Transverse colon (tissue), 4 donors: ENCODE measurements around the gene FBXL13. TPM values are rescaled to one million over a fixed set of nuclear protein-coding genes. Genes with fewer than 3 reads are reported as not detected.

Experiments used
- DNase-seq: peaks from one replicate; pipeline ENCODE4 v3.0.0-alpha.2; 2019
- H3K27ac ChIP-seq, 4 donors: fragments of 200-600 bp; sonication (generic); 2 replicates each; pipeline ENCODE4 v1.5.1; 2016 to 2018; ENCODE audit warnings: inconsistent platforms in 4 of 4
- H3K27me3 ChIP-seq: fragments of 200-600 bp; sonication (generic); 2 replicates; pipeline ENCODE4 v1.5.1; 2017; ENCODE audit warnings: inconsistent platforms
- H3K36me3 ChIP-seq, 4 donors: fragments of 200-600 bp; sonication (generic); 2 replicates each; pipeline ENCODE4 v1.5.1; 2017 to 2019; ENCODE audit warnings: inconsistent platforms in 4 of 4
- H3K4me1 ChIP-seq, 4 donors: fragments of 200-600 bp; sonication (generic); 2 replicates each; pipeline ENCODE4 v1.5.1; 2017 to 2020; ENCODE audit warnings: inconsistent platforms in 4 of 4
- H3K4me3 ChIP-seq, 4 donors: fragments of 200-600 bp; sonication (generic); 1 replicate in 1 of 4; 2 replicates in 3 of 4; pipeline versions ENCODE4 v1.5.1 to v1.6.1; 2017 to 2019; ENCODE audit warnings: inconsistent platforms in 4 of 4
- H3K9me3 ChIP-seq, 2 donors: fragments of 200-600 bp; sonication (generic); 2 replicates each; pipeline ENCODE4 v1.5.1; 2017 to 2019; ENCODE audit warnings: inconsistent platforms in 2 of 2
- EP300 ChIP-seq: sonication (generic); formaldehyde crosslinking; IDR thresholded peaks from one replicate; pipeline ENCODE4 v1.6.1; 2017; ENCODE audit warnings: antibody characterized with exemption, low read depth
- POLR2A ChIP-seq: fragments of 450-650 bp; IDR thresholded peaks from one replicate; pipeline ENCODE4 v1.6.1; 2016; ENCODE audit warnings: antibody characterized with exemption, mild to moderate bottlenecking, moderate library complexity
- POLR2AphosphoS5 ChIP-seq, 3 donors: sonication (generic); formaldehyde crosslinking; IDR thresholded peaks; one replicate each; pipeline ENCODE4 v1.6.1; 2016; ENCODE audit warnings: antibody characterized with exemption in 3 of 3
- WGBS, 2 donors: methylation state at CpG; one replicate each; pipeline ENCODE4 v1.1.5; 2018; ENCODE audit warnings: low coverage in 1 of 2; 5-methylcytosine and 5-hydroxymethylcytosine counted together
- in situ Hi-C, 4 donors: fragments of 200-750 bp; cut with MboI; loops; one replicate each; pipeline versions ENCODE4 v1.15.0 to v1.15.1; 2017; ENCODE audit warnings: low sequenced_read_pairs in 3 of 4, low pct_ligation_motif_present in 1 of 4, low pct_unique_long_range_greater_than_20kb in 1 of 4
- intact Hi-C: fragments of 100-400 bp; cut with DNase I; formaldehyde crosslinking; loops from one replicate; pipeline ENCODE4 v1.15.1; 2023; ENCODE audit warnings: low total_unique reads
- total RNA-seq, 4 donors: library from RNA; depleted of rRNA; stranded (reverse); fragments of >200 nt; gene quantifications; one replicate each; pipeline ENCODE4 v1.1.0, GENCODE V29; 2016
- TF ChIP-seq, protein P1 (sequence below), 5 experiments: fragments of 200-600 bp in 3 of 5; fragments of 450-650 bp in 2 of 5; sonication (generic) in 3 of 5; IDR thresholded peaks; 1 replicate in 2 of 5; 2 replicates in 3 of 5; pipeline ENCODE4 v1.5.1; 2016 to 2017; ENCODE audit warnings: antibody characterized with exemption in 5 of 5, inconsistent platforms in 3 of 5, mild to moderate bottlenecking in 2 of 5, moderate library complexity in 1 of 5

FBXL13 gene
- total RNA-seq, 4 donors from 2014 or later, result 0.96 to 6.8 (median 1.9) TPM; not detected in 1

GRCh38 chr7:102990642-102991041 is 84.0 kb downstream of the FBXL13 start:
- no peak overlapping the region for H3K4me3 ChIP-seq
- no peaks in the 10 kb centered on the region for H3K27me3 ChIP-seq
- in situ Hi-C loops (no loop called here), intact Hi-C loops (no loop called here)
- WGBS, 2 donors, result 83 to 100% methylated on average over 1 to 2 of the region's 2 CpGs
- H3K27ac ChIP-seq, result no peak overlapping the region
- DNase-seq, result no peak
- TF ChIP-seq, protein P1, sequence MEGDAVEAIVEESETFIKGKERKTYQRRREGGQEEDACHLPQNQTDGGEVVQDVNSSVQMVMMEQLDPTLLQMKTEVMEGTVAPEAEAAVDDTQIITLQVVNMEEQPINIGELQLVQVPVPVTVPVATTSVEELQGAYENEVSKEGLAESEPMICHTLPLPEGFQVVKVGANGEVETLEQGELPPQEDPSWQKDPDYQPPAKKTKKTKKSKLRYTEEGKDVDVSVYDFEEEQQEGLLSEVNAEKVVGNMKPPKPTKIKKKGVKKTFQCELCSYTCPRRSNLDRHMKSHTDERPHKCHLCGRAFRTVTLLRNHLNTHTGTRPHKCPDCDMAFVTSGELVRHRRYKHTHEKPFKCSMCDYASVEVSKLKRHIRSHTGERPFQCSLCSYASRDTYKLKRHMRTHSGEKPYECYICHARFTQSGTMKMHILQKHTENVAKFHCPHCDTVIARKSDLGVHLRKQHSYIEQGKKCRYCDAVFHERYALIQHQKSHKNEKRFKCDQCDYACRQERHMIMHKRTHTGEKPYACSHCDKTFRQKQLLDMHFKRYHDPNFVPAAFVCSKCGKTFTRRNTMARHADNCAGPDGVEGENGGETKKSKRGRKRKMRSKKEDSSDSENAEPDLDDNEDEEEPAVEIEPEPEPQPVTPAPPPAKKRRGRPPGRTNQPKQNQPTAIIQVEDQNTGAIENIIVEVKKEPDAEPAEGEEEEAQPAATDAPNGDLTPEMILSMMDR (IDR thresholded peaks at IDR 0.05), result no peak
- TF ChIP-seq POLR2AphosphoS5 (IDR thresholded peaks at IDR 0.05) (no peak), EP300 (no peak)
- no peaks in the 10 kb centered on the region for H3K36me3 ChIP-seq
- H3K4me1 ChIP-seq, result peaks cover 14 to 38% (median 19%) of the 10 kb centered on the region in 4 donors
- no peaks in the 10 kb centered on the region for H3K9me3 ChIP-seq

DNA sequence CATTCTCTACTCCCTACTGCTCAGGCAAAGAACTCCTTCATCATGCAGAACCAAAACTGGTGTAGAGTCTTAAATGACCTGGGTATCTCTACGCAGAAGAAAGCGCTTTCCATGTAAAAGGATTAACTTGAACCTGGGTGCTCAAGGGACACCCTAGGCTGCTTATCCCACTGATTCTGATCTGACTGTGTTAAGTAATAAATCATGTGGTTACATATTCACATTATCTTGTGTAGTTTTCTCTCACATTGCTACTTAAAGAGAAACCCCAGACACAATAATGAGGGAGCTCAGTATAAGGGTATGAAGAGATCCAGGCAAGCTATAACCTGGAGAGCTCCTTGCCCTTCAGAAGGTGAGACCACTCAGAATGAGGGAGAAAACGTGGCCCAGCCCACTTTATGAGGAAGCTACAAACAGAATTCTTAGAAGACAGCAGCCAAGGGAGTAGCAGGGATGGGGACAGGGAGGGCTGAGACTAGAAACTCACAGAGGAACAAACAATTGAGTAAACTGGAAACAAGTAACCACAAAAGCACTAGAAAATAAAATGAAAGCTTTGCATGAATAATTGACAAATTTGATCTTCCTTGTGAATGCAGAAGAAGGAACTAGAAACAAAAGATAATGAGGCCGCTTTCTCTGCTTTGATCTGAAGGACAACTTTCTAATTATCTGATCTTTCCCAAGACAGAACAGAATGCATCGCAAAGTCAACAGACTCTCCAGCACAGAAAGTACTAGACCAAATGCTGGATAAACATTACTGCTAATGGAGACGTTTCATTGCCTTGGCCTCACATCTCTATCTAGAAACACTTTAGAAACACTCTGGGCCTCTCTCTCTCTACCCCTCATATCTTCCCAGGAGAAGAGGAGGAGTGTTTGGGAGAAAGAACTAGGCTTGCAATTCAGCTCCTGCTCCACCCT is 85.7 kb downstream of the FBXL13 start:
- no peak for TF ChIP-seq POLR2AphosphoS5 (IDR thresholded peaks at IDR 0.05)
- TF ChIP-seq POLR2A, result no peak
- TF ChIP-seq EP300, result no peak
- TF ChIP-seq, protein P1 (IDR thresholded peaks at IDR 0.05), result no peak
- WGBS, 2 donors, result 58 to 76% methylated on average over 4 to 6 of the region's 6 CpGs
- no peaks in the 10 kb centered on the region for H3K27me3 ChIP-seq
- H3K4me3 ChIP-seq, result no peak overlapping the region
- DNase-seq, result no peak
- peaks cover 14 to 37% (median 19%) of the 10 kb centered on the region in 4 donors for H3K4me1 ChIP-seq
- in situ Hi-C loops (no loop called here), intact Hi-C loops (no loop called here)
- H3K9me3 ChIP-seq, result no peaks in the 10 kb centered on the region
- H3K27ac ChIP-seq, result no peak overlapping the region
- no peaks in the 10 kb centered on the region for H3K36me3 ChIP-seq

DNA sequence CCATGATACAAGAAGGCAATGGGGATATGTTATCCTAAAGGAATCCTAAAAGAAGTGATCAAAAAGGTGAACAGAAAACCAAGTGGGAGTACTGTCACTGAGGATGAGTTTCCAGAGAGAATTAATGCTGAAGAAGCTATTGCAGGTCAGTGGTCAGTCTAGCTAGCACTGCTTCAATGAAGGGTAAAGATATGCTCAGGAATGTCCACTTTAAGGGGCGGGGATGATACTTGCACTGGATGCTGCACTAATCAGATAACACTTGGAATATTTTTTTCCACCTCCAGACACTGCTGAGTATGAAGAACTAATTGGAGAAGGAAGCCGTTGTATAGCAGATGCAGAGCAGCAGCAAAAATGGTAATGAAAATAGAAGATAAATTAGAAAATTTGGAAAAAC is 86.5 kb downstream of the FBXL13 start:
- Histone ChIP-seq H3K9me3 (no peaks in the 10 kb centered on the region), H3K27ac (no peak overlapping the region), H3K4me3 (no peak overlapping the region), H3K36me3 (no peaks in the 10 kb centered on the region), H3K27me3 (no peaks in the 10 kb centered on the region), H3K4me1 (peaks cover 10 to 28% (median 18%) of the 10 kb centered on the region in 4 donors)
- TF ChIP-seq EP300, result no peak
- TF ChIP-seq POLR2A, result no peak
- TF ChIP-seq POLR2AphosphoS5 (IDR thresholded peaks at IDR 0.05), result no peak
- TF ChIP-seq, protein P1 (IDR thresholded peaks at IDR 0.05), result no peak
- 94 to 100% methylated on average over 1 to 2 of the region's 2 CpGs for WGBS, 2 donors
- intact Hi-C loops (no loop called here), in situ Hi-C loops (no loop called here)
- DNase-seq, result no peak

- Histone ChIP-seq H3K36me3 (no peaks in the 10 kb centered on the region), H3K4me3 (no peak overlapping the region), H3K27me3 (no peaks in the 10 kb centered on the region), H3K9me3 (no peaks in the 10 kb centered on the region), H3K4me1 (peaks cover 0 to under 1% (median 0%) of the 10 kb centered on the region in 4 donors), H3K27ac (no peak overlapping the region)
- TF ChIP-seq, protein P1 (IDR thresholded peaks at IDR 0.05), result no peak
- TF ChIP-seq EP300, result no peak
- TF ChIP-seq POLR2AphosphoS5 (IDR thresholded peaks at IDR 0.05), result no peak
- TF ChIP-seq POLR2A, result no peak
- intact Hi-C loops, result no loop called here
- DNase-seq, result no peak
- in situ Hi-C loops, result no loop called here
Measured at GRCh38 chr7:102985176-102985783, 89.3 kb downstream of the FBXL13 start.
